ENCODE data around the gene PPP1R12A. TPM values are rescaled to one million over a fixed set of nuclear protein-coding genes. Genes with fewer than 3 reads are reported as not detected.

Gene PPP1R12A
- total and polyA plus RNA-seq, 2 of the 4 experiments (the other 2 are of a cell fraction): 47.7 to 112 TPM

- no TSS peak for BruUV-seq (replicated peaks)
Observed at GRCh38 chr12:79859646-79860045, 75.3 kb downstream of the PPP1R12A start.

More at GRCh38 chr12:79859646-79860045, 75.3 kb downstream of the PPP1R12A start:
- Histone ChIP-seq H2BK120ac (ENCODE audit: low read depth, low read length) (no peak overlapping the region), H3K56ac (ENCODE audit: extremely low read depth, insufficient read depth, low read length) (no peak overlapping the region), H2AFZ (replicated peaks; ENCODE audit: low read length, poor library complexity) (no peak overlapping the region), H4K5ac (ENCODE audit: low read depth, low read length) (no peak overlapping the region), H3K4me2 (ENCODE audit: low read depth, low read length) (no peak overlapping the region), H4K8ac (ENCODE audit: low read depth in 2 of 2, low read length in 2 of 2) (no peak overlapping the region), H3K23ac (ENCODE audit: low read depth, low read length) (no peak overlapping the region), H2AK9ac (replicated peaks; ENCODE audit: low read depth, low read length, poor library complexity) (no peak overlapping the region), H3K14ac (replicated peaks; ENCODE audit: low read depth, low read length) (peak overlapping the region; percentile 40; the same call in 1 of the 2 replicates), H4K20me1 (ENCODE audit: insufficient read depth, low read length) (peaks cover 40% of the 10 kb centered on the region), H3K36me3 (ENCODE audit: control insufficient read depth, insufficient read depth, low read length) (peaks cover 2% of the 10 kb centered on the region; the same call in 1 of the 2 replicates), H3K4me1 (ENCODE audit: control insufficient read depth, insufficient read depth, low read length) (peaks cover 5% of the 10 kb centered on the region), H3K9me3 (ENCODE audit: control insufficient read depth, insufficient read depth, low read length) (no peaks in the 10 kb centered on the region), H2BK5ac (ENCODE audit: low read depth, low read length, poor library complexity, severe bottlenecking) (peak overlapping the region; percentile 23), H3K9ac (ENCODE audit: low read depth, low read length) (no peak overlapping the region), H3K27ac (ENCODE audit: insufficient read depth, low read length) (no peak overlapping the region), H2BK20ac (ENCODE audit: low read depth, low read length) (no peak overlapping the region), H3K27me3 (ENCODE audit: control insufficient read depth, insufficient read depth, low read length) (no peaks in the 10 kb centered on the region), H2AK5ac (ENCODE audit: low read depth, low read length) (no peak overlapping the region), H3K4ac (ENCODE audit: low read depth, low read length) (no peak overlapping the region), H4K91ac (ENCODE audit: insufficient read depth, low read depth, low read length) (no peak overlapping the region), H2BK15ac (ENCODE audit: low read depth, low read length) (no peak overlapping the region), H3K18ac (ENCODE audit: low read depth, low read length) (no peak overlapping the region), H3K79me1 (ENCODE audit: low read depth in 1 of 2, low read length in 2 of 2) (peaks cover 30 to 49% of the 10 kb centered on the region in 2 experiments), H3K9me1 (ENCODE audit: insufficient read depth, low read length) (peaks cover 5% of the 10 kb centered on the region; the same call in 1 of the 2 replicates), H3K4me3 (ENCODE audit: insufficient read depth, low read depth, low read length) (no peak overlapping the region)
- no peak for DNase-seq
- in situ Hi-C loops (cut with MboI; ENCODE audit: low sequenced_read_pairs): no loop called here
- dilution Hi-C loops (cut with HindIII; ENCODE audit: low sequenced_read_pairs, unreplicated experiment): no loop called here
- TF ChIP-seq CTCF (conservative IDR thresholded peaks at IDR 0.05; ENCODE audit: low read depth, low read length) (no peak), USF2 (IDR thresholded peaks at IDR 0.05; ENCODE audit: low read depth, low read length) (no peak), ELK1 (IDR thresholded peaks at IDR 0.05; ENCODE audit: borderline replicate concordance, low read depth, low read length) (no peak), RAD21 (IDR thresholded peaks at IDR 0.05; ENCODE audit: low read length) (no peak), SMC3 (IDR thresholded peaks at IDR 0.05; ENCODE audit: low read depth, low read length) (no peak), CHD1 (IDR thresholded peaks at IDR 0.05; ENCODE audit: low read depth, low read length) (no peak), RFX5 (IDR thresholded peaks at IDR 0.05; ENCODE audit: low read depth, low read length) (no peak), MXI1 (IDR thresholded peaks at IDR 0.05; ENCODE audit: borderline replicate concordance, low read depth, low read length) (no peak), MAZ (IDR thresholded peaks at IDR 0.05; ENCODE audit: borderline replicate concordance, low read depth, low read length) (no peak), CEBPB (IDR thresholded peaks at IDR 0.05; ENCODE audit: low read depth, low read length) (no peak)
- ChIA-PET POLR2A (ENCODE audit: unreplicated experiment) (no interaction called here), CTCF (no interaction called here)
- WGBS, 2 experiments (ENCODE audit: extremely low coverage in 2 of 2, insufficient read length in 1 of 2): no CpG with 5 or more reads among the region's 8 CpGs
- no peak for ATAC-seq (ENCODE audit: low read depth)
- intact Hi-C loops (cut with micrococcal nuclease): no loop called here
